HepG2 (cell line): ENCODE data around the gene CCL19. TPM values are rescaled to one million over a fixed set of nuclear protein-coding genes. Genes with fewer than 3 reads are reported as not detected.

Experiments
- ATAD3A ChIP-seq: sonication (generic); formaldehyde crosslinking; IDR thresholded peaks from 2 replicates; pipeline ENCODE4 v1.4.0; 2020; ENCODE audit warnings: missing genetic modification reagents
- CAMTA2 ChIP-seq: sonication (generic); formaldehyde crosslinking; IDR thresholded peaks from 2 replicates; pipeline ENCODE4 v1.4.0; 2020; ENCODE audit warnings: mild to moderate bottlenecking, missing genetic modification reagents, borderline replicate concordance
- CBFB ChIP-seq: sonication (generic); formaldehyde crosslinking; IDR thresholded peaks from 2 replicates; pipeline ENCODE4 v1.4.0; 2020; ENCODE audit warnings: missing genetic modification reagents
- CENPT ChIP-seq: sonication (generic); formaldehyde crosslinking; IDR thresholded peaks from 2 replicates; pipeline ENCODE4 v1.8.0; 2022; ENCODE audit warnings: low read depth, mild to moderate bottlenecking, moderate library complexity, missing genetic modification reagents
- CREM ChIP-seq, 2 experiments: sonication (generic) in 1 of 2; formaldehyde crosslinking in 1 of 2; IDR thresholded peaks; 2 replicates each; pipeline versions ENCODE4 v1.4.0 to v1.6.1; 2016 to 2020; ENCODE audit warnings: antibody characterized with exemption in 1 of 2, mild to moderate bottlenecking in 1 of 2, missing genetic modification reagents in 1 of 2
- DMAP1 ChIP-seq: IDR thresholded peaks from 2 replicates; pipeline ENCODE4 v1.6.1; 2016
- ESRRA ChIP-seq: sonication (generic); formaldehyde crosslinking; IDR thresholded peaks from 2 replicates; pipeline ENCODE4 v1.5.1; 2020; ENCODE audit warnings: mild to moderate bottlenecking, low read depth, missing genetic modification reagents
- FOXJ3 ChIP-seq: sonication (generic); formaldehyde crosslinking; IDR thresholded peaks from 2 replicates; pipeline ENCODE4 v1.4.0; 2020; ENCODE audit warnings: missing genetic modification reagents, mild to moderate bottlenecking, borderline replicate concordance
- HDAC2 ChIP-seq: sonication (generic); formaldehyde crosslinking; IDR thresholded peaks from 2 replicates; pipeline ENCODE4 v1.4.0; 2020; ENCODE audit warnings: missing genetic modification reagents
- JUND ChIP-seq: sonication (generic); formaldehyde crosslinking; IDR thresholded peaks from 2 replicates; pipeline ENCODE4 v1.8.0; 2022; ENCODE audit warnings: mild to moderate bottlenecking, missing genetic modification reagents
- PTBP1 ChIP-seq: fragments of 200-400 bp; formaldehyde crosslinking; IDR thresholded peaks from 2 replicates; pipeline ENCODE4 v1.6.1; 2018; ENCODE audit warnings: low read length, low read depth; ENCODE audit not compliant: poor library complexity, severe bottlenecking
- REPIN1 ChIP-seq: sonication (generic); formaldehyde crosslinking; IDR thresholded peaks from 2 replicates; pipeline ENCODE4 v1.8.0; 2022; ENCODE audit warnings: missing genetic modification reagents, low read depth, mild to moderate bottlenecking, borderline replicate concordance
- RNF2 ChIP-seq: fragments of 450-650 bp; conservative IDR thresholded peaks from 2 replicates; pipeline ENCODE4 v1.6.1; 2016; ENCODE audit warnings: low read depth
- RXRA ChIP-seq: sonication (generic); formaldehyde crosslinking; IDR thresholded peaks from 2 replicates; pipeline ENCODE4 v1.5.1; 2020; ENCODE audit warnings: missing genetic modification reagents
- SMAD3 ChIP-seq: sonication (generic); formaldehyde crosslinking; IDR thresholded peaks from 2 replicates; pipeline ENCODE4 v1.4.0; 2020; ENCODE audit warnings: missing genetic modification reagents
- SMYD3 ChIP-seq: sonication (generic); formaldehyde crosslinking; IDR thresholded peaks from 2 replicates; pipeline ENCODE4 v1.8.1; 2023; ENCODE audit warnings: mild to moderate bottlenecking, missing genetic modification reagents
- SPEN ChIP-seq: sonication (generic); formaldehyde crosslinking; IDR thresholded peaks from 2 replicates; pipeline ENCODE4 v1.5.1; 2020; ENCODE audit warnings: low read depth, mild to moderate bottlenecking, missing genetic modification reagents
- STAT5B ChIP-seq: sonication (generic); formaldehyde crosslinking; IDR thresholded peaks from 2 replicates; pipeline ENCODE4 v1.4.0; 2020; ENCODE audit warnings: missing genetic modification reagents
- TCF7 ChIP-seq: sonication (generic); IDR thresholded peaks from 2 replicates; pipeline ENCODE4 v1.6.1; 2016; ENCODE audit warnings: antibody characterized with exemption, low read depth
- TP53 ChIP-seq: sonication (generic); formaldehyde crosslinking; conservative IDR thresholded peaks from 2 replicates; pipeline ENCODE4 v1.4.0; 2020; ENCODE audit warnings: missing genetic modification reagents
- ZNF101 ChIP-seq: sonication (generic); formaldehyde crosslinking; IDR thresholded peaks from 2 replicates; pipeline ENCODE4 v1.4.0; 2020; ENCODE audit warnings: mild to moderate bottlenecking, low read depth, missing genetic modification reagents, borderline replicate concordance
- ZNF12 ChIP-seq: sonication (generic); formaldehyde crosslinking; IDR thresholded peaks from 2 replicates; pipeline ENCODE4 v1.5.0; 2020; ENCODE audit warnings: missing genetic modification reagents
- ZNF260 ChIP-seq: sonication (generic); formaldehyde crosslinking; IDR thresholded peaks from 2 replicates; pipeline ENCODE4 v1.4.0; 2020; ENCODE audit warnings: missing genetic modification reagents, low read depth, mild to moderate bottlenecking, borderline replicate concordance
- ZNF337 ChIP-seq: sonication (generic); formaldehyde crosslinking; IDR thresholded peaks from 2 replicates; pipeline ENCODE4 v1.5.1; 2020; ENCODE audit warnings: missing genetic modification reagents, low read depth, mild to moderate bottlenecking, borderline replicate concordance
- ZSCAN12 ChIP-seq: sonication (generic); formaldehyde crosslinking; IDR thresholded peaks from 2 replicates; pipeline ENCODE4 v1.9.0; 2021; ENCODE audit warnings: mild to moderate bottlenecking, missing genetic modification reagents
- ZSCAN20 ChIP-seq: sonication (generic); formaldehyde crosslinking; IDR thresholded peaks from 2 replicates; pipeline ENCODE4 v1.4.0; 2020; ENCODE audit warnings: missing genetic modification reagents, mild to moderate bottlenecking, borderline replicate concordance
- polyA plus RNA-seq, 8 experiments: library from polyadenylated mRNA; depleted of rRNA in 3 of 8; stranded (reverse) in 7 of 8; unstranded in 1 of 8; fragments of >200 nt; fragmentation: Illumina TruSeq in 4 of 8; extraction: Trizol in 4 of 8; gene quantifications; 2 replicates each; pipeline versions ENCODE4 v1.2.1 to v1.2.3, GENCODE V29; 2011 to 2016; ENCODE audit warnings: low read depth in 4 of 8, missing spikeins in 1 of 8, mixed read lengths in 1 of 8; ENCODE audit not compliant: insufficient read depth in 1 of 8
- total RNA-seq, 5 experiments: library from RNA; depleted of rRNA; stranded (reverse); fragments of >200 nt; fragmentation: Illumina TruSeq; extraction: Trizol; gene quantifications; 2 replicates each; pipeline ENCODE4 v1.2.3, GENCODE V29; 2016; ENCODE audit warnings: low read depth in 1 of 5
- TF ChIP-seq, protein P1 (sequence below): sonication (generic); formaldehyde crosslinking; IDR thresholded peaks from 2 replicates; pipeline ENCODE4 v1.5.0; 2020; ENCODE audit warnings: mild to moderate bottlenecking, missing genetic modification reagents
- TF ChIP-seq, protein P2 (sequence below): sonication (generic); formaldehyde crosslinking; IDR thresholded peaks from 2 replicates; pipeline ENCODE4 v1.4.0; 2020; ENCODE audit warnings: low read depth, mild to moderate bottlenecking, missing genetic modification reagents

CCL19 gene
- total and polyA plus RNA-seq, 2 of the 13 experiments (the other 11 are each of a cell fraction or from before 2014, with no cell fraction given) = not detected

- TF ChIP-seq CENPT (CRISPR knock-in tag) = no peak
- TF ChIP-seq RNF2 = no peak
- TF ChIP-seq REPIN1 (CRISPR knock-in tag) = 0 out of 2 replicates have a peak, but pooled peaks have one; percentile 55
- TF ChIP-seq ZNF12 (CRISPR knock-in tag) = no peak
- no peak for TF ChIP-seq CAMTA2
- TF ChIP-seq SMYD3 (CRISPR knock-in tag) = no peak
- TF ChIP-seq ATAD3A (CRISPR knock-in tag) = no peak
- TF ChIP-seq, protein P1, sequence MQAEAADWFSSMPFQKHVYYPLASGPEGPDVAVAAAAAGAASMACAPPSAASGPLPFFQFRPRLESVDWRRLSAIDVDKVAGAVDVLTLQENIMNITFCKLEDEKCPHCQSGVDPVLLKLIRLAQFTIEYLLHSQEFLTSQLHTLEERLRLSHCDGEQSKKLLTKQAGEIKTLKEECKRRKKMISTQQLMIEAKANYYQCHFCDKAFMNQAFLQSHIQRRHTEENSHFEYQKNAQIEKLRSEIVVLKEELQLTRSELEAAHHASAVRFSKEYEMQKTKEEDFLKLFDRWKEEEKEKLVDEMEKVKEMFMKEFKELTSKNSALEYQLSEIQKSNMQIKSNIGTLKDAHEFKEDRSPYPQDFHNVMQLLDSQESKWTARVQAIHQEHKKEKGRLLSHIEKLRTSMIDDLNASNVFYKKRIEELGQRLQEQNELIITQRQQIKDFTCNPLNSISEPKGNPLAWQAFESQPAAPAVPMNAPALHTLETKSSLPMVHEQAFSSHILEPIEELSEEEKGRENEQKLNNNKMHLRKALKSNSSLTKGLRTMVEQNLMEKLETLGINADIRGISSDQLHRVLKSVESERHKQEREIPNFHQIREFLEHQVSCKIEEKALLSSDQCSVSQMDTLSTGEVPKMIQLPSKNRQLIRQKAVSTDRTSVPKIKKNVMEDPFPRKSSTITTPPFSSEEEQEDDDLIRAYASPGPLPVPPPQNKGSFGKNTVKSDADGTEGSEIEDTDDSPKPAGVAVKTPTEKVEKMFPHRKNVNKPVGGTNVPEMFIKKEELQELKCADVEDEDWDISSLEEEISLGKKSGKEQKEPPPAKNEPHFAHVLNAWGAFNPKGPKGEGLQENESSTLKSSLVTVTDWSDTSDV (CRISPR knock-in tag) = no peak
- no peak for TF ChIP-seq ZSCAN20 (CRISPR knock-in tag)
- TF ChIP-seq CBFB (CRISPR knock-in tag) = no peak; the same call in 1 of the 2 replicates
- peak; percentile 36; the same call in 1 of the 2 replicates for TF ChIP-seq RXRA
- peak; percentile 62; the same call in 1 of the 2 replicates for TF ChIP-seq FOXJ3
- no peak for TF ChIP-seq STAT5B (CRISPR knock-in tag)
- TF ChIP-seq ZNF260 = no peak
- no peak for TF ChIP-seq PTBP1
- TF ChIP-seq SPEN (CRISPR knock-in tag) = no peak
- TF ChIP-seq, protein P2, sequence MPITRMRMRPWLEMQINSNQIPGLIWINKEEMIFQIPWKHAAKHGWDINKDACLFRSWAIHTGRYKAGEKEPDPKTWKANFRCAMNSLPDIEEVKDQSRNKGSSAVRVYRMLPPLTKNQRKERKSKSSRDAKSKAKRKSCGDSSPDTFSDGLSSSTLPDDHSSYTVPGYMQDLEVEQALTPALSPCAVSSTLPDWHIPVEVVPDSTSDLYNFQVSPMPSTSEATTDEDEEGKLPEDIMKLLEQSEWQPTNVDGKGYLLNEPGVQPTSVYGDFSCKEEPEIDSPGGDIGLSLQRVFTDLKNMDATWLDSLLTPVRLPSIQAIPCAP (CRISPR knock-in tag) = no peak
- no peak for TF ChIP-seq DMAP1 (CRISPR knock-in tag)
- TF ChIP-seq HDAC2 (CRISPR knock-in tag) = peak; percentile 86
- peak; percentile 65; the same call in 1 of the 2 replicates for TF ChIP-seq CREM (IDR thresholded peaks at IDR 0.05)
- TF ChIP-seq CREM (CRISPR knock-in tag; IDR thresholded peaks at IDR 0.05) = no peak
- no peak for TF ChIP-seq ZNF101 (CRISPR knock-in tag)
- TF ChIP-seq ESRRA (CRISPR knock-in tag) = peak; percentile 69; the same call in 1 of the 2 replicates
- no peak for TF ChIP-seq ZSCAN12 (CRISPR knock-in tag)
- TF ChIP-seq JUND = peak; percentile 1; the same call in 1 of the 2 replicates
- TF ChIP-seq TCF7 = no peak
- TF ChIP-seq TP53 = no peak
- peak; percentile 21; the same call in 1 of the 2 replicates for TF ChIP-seq SMAD3
- TF ChIP-seq ZNF337 (CRISPR knock-in tag) = no peak
These were observed 2.6 kb downstream of the CCL19 start (continued) for GRCh38 chr9:34688329-34689115.
